ENCODE data around the gene SLC6A11.

The SLC6A11 gene

GRCh38 chr3:10985181-10985580 is 169.2 kb downstream of the SLC6A11 start:
- DNase-seq: no peak

- no peak for DNase-seq
These were observed 170.6 kb downstream of the SLC6A11 start for GRCh38 chr3:10986592-10986991.

- DNase-seq: no peak
These were observed 172.1 kb downstream of the SLC6A11 start for GRCh38 chr3:10988001-10988665.

- DNase-seq: no peak
These were observed 173.0 kb downstream of the SLC6A11 start for GRCh38 chr3:10988991-10989484.
